Fibroblast of skin of back (primary cell): ENCODE results near the gene AQP5.
A peak's percentile ranks its signal among the peaks of the same experiment; 100 is the strongest.

ENCODE experiments used
- DNase-seq: peaks from one replicate; pipeline ENCODE4 v3.0.0-alpha.2; 2013

AQP5 gene

GRCh38 chr12:49964849-49965624, 3.4 kb downstream of the AQP5 start:
- no peak for DNase-seq

DNA sequence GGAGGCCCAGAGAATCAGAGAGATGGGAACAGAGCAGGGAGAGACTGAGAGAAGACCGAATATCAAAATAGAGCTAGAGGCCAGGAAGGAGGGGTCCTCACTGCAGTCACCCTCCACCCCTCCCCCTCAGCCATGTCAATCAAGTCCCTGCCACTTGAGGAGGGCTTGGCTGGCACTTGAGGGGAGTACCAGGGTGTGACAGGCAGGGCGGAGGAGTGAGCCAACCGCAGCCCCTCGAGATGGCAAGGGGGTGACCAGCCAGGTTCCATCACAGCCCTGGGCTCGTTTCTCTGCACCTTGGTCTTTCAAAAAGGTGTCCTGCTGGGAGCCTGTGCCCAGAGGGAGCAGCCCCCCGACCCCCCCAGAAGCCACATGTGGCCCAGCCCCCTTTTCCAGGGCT, 4.2 kb downstream of the AQP5 start:
- no peak for DNase-seq

DNA sequence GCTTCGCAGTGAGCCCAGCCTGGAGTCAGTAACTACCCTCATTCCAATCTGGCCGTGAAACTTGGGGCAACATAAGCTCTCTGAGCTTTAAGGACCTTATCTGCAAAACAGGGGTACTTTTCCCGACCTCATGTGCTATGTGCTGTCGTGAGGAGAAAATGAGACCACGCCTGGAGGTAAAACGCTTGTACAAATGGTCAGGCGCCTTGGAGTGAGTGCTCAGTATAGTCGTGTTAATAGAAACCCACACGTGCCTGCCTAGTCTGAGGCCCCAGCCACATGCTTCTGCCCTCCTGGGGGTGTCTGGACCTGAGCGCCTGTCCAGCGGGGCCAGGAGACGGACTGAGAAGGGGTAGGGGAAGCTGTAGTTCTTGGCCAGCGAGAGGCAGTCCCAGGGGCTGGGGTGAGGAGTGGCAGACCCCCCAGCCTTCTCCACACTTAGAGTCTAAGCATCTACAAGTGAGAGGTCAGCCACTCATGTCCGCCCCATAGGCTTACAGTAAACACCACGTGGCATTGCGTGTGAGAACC, 4.9 kb downstream of the AQP5 start:
- DNase-seq, result no peak

DNA sequence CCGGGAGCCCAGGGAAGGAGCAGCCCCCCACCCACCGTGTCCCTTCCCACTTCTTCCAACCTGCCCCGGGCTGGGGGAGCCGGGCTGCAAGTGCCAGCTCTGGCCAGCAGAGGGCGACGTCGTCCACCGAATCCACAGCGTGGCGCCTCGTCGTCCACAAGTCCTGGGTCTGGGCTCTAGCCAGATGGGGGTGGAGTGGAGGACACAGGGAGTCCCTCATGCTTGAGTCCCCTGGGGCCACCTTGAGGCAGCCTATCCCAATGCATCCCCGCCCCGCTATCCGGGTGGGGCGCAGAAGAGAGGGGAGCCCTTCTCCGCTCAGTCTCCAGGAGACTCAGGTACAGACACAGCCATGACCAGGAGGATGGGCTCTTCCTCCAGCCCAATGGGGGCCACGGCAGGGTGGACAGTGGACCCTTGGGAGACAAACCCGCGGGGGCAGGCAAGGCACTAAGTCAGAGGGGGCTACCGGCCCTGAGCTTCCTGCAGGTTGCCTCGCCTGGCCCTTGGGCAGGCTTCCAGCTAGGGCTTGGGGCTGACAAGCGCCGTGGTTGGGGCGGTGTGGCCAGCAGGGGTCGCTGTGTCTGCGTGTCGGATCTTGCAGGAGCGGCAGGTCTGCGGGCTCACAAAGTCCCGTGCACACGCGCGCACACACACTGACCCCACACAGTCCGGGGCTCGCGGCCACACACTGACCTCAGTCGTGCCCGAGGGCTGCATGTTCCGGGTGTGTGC, 5.5 kb downstream of the AQP5 start:
- peak; percentile 82 for DNase-seq

DNA sequence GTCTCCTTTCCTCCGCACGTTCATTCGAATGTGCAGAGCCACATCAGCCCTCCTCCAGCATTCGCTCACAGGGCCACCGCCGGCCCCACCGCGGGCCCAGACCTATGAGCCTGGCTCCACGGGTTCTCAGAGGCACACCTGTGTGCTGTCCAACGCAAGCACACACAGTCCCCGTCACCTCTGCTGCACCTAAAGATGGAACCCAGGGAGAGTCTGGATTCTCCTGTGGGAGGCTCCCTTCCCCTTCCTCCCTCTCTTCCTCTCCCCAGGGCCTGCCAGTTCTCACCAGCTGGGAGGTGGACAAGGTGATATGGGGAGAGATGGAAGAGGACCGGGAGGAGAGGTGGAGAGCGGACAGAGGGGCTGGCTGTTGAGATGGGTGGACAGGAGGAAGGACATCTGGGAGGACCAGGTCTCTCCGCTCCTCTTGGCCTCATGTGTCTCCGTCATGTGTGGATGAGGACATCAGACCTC, 6.1 kb downstream of the AQP5 start:
- DNase-seq, result no peak

- DNase-seq, result no peak
Measured at GRCh38 chr12:49968471-49968870, 6.8 kb downstream of the AQP5 start.

GRCh38 chr12:49969027-49969426, 7.4 kb downstream of the AQP5 start:
- DNase-seq, result no peak

- no peak for DNase-seq
Measured at GRCh38 chr12:49969651-49970429, 8.2 kb downstream of the AQP5 start.

DNA sequence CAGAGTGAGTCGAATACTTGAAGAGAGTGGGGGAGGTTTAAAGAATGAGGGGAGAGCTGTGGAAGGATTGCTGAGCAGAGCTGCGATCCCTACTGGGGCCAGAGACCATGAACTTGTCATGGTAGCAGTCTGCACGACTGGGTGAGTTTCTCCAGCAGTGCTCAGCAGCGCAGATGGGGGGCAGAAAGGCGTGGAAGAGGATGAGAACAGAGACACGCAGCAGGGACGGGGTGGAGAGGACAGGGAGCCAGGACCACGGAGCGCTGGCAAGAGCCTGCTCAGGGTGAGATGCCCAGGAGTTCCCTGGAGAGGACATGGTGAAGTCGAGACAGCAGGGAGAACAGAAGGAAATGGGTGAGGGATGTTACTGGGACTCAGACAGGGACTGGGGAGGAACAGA, 9.0 kb downstream of the AQP5 start:
- no peak for DNase-seq

DNA sequence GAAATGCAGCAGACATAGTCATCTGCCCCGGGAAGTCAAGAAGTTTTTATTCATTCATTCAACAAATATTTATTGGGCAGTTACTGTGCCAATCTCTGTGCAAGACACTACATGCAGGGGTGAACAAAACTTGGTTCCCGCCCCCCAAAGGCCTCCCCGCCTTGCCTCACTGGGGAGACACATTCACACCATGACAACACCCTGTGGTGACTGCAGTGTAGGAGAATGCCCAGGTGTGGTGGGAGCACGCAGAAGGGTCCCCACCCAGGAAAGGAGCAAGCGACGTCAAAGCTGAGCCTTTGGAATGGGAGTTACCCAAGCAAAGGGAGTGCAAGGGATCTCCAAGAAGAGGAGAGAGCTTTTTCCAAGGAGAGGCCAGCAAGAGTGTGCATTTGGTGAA, 9.5 kb downstream of the AQP5 start:
- DNase-seq, result no peak

DNA sequence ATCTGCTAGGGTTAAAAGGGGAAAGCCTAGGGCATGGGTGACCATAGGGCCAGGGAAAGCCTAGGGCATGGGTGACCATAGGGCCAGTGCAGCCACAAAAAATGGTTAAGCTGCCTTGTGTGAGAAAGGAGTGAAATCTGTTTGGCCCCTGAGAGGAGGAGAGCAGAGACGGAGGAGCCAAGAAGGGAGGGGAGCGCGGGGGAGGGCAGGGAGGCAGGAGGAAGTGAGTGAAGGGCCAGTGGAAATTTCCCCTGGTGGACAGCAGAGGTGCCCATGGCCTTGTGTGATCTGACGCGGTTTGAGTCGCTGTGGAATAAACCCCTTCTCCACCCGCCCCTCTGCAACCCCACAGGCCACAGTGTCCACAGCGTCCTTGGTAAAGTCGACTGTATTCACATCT, 10.5 kb downstream of the AQP5 start:
- DNase-seq, result no peak

GRCh38 chr12:49972641-49973360, 11.1 kb downstream of the AQP5 start, which contains the start of gene AQP6:
AQP6 (plus strand) TSS chr12:49972947; CDS start chr12:49973174, 227 bp downstream.
- DNase-seq, result no peak

- DNase-seq, result no peak
Measured at GRCh38 chr12:49973361-49973830, 11.7 kb downstream of the AQP5 start.

DNA sequence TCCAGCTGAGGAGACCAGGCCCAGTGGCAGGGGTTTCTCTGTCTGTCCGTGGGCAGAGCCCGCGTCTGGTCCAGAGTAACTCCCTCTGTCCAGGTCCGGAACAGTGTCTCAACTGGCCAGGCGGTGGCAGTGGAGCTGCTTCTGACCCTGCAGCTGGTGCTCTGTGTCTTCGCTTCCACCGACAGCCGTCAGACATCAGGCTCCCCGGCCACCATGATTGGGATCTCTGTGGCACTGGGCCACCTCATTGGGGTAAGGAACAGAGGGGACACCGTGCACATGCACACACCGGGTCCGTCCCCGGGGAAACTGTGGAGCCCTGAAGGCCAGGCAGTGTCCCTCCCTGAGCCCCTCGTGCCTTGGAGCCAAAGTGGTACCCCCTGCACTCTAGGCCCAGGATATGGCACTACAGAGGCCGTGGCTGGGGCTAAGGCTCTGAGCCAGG, 12.6 kb downstream of the AQP5 start:
- peak; percentile 49 for DNase-seq

- DNase-seq, result no peak
Measured at GRCh38 chr12:49974677-49975317, 13.1 kb downstream of the AQP5 start.

- DNase-seq, result no peak
Measured at GRCh38 chr12:49975318-49975761, 13.7 kb downstream of the AQP5 start.

DNA sequence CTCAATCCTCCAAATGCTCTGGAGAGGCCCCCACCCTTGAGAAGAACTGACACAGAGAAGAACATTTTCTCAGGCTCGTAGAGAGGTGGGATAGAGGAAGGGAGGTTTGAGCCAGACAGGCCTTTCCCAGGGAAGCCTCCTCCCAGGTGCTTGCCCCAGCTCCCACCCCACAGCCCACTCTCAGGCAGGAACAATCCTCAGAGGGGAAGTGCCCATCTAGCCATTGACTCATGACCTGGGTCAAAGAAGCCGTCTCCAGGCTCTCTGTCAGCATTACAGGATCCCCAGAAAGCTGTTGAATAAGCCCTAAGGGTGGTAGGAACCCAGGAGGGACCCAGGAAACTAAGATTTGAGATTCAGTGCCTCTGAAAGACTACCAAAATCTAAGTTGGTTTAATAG, 14.9 kb downstream of the AQP5 start:
- DNase-seq, result no peak

- no peak for DNase-seq
Measured at GRCh38 chr12:49978125-49978524, 16.5 kb downstream of the AQP5 start.

DNA sequence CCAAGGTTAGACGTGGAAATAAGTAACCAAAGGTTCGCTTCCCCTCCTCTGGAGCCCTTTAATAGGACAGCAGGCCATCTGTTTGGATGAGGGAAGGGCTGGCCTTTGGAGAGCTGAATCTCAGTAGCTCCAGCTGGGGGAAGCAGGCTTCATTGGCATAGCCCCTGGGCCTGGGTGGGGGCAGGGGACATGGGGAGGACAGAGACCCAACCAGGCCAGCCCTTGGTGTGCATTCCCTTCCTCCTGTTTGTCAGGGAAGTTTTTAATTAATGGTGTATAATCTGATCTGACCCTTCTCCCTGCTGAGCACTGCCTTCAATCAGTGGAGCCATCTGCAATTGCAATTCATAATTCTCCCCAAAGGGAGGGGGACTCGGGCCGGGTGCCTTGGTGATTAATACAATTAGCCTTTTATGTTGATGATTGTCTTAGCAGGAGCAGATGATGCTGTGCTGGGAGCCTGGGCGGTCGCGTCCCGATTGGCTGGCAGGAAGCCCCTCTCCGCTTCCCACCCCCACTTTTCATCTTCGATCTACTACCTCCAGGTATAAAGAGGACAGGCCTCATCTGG, 17.4 kb downstream of the AQP5 start:
- no peak for DNase-seq

DNA sequence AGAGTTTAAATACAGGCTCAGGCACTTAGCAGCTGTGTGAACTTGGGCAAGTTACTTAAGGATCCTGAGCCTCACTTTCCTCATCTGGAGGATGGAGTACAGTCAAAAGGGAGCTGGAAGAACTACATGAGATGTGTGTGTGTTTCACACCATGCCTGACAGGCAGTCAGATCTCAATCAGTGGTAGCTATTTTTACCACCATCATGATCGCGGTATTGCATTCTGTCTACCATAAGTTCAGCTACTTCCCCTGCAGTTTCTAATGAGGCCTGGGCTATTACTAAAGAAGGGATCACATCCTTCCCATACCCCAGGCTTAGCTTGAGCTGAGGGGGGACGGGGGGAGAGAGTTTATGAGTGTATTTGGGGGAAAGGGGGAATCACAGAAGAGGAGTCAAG, 18.1 kb downstream of the AQP5 start:
- DNase-seq, result no peak
